Stimulated activated CD8-positive, alpha-beta memory T cell treated with anti-CD3 and anti-CD28 coated beads, Interleukin-15, amount 100 ng/mL, for 48 hours (primary cell): ENCODE measurements around the gene ATP11A.

Source experiments
- DNase-seq, 2 donors: peaks; one replicate each; pipeline ENCODE4 v3.0.0-alpha.2; 2020; ENCODE audit warnings: low read depth in 2 of 2

Gene ATP11A

DNA sequence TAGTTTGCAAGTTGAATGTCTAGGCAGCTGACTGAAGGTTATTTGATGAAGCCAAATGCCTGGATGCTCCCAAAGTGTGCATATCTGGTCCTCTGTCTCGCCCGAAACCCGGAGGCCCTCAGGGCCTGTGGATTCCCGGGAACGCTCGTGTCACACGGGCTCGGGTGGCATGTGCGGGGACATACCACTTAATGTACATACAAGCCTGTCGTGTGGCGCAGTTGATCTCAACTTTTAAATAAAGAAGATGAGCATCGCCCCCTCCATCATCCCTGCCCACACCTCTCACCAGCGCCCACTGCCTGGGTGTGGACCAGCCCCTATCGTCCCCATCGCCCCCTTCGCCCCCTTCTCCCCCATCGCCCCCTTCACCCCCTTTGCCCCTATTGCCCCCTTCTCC lies 33.9 kb downstream of the ATP11A start:
- no peak for DNase-seq

DNA sequence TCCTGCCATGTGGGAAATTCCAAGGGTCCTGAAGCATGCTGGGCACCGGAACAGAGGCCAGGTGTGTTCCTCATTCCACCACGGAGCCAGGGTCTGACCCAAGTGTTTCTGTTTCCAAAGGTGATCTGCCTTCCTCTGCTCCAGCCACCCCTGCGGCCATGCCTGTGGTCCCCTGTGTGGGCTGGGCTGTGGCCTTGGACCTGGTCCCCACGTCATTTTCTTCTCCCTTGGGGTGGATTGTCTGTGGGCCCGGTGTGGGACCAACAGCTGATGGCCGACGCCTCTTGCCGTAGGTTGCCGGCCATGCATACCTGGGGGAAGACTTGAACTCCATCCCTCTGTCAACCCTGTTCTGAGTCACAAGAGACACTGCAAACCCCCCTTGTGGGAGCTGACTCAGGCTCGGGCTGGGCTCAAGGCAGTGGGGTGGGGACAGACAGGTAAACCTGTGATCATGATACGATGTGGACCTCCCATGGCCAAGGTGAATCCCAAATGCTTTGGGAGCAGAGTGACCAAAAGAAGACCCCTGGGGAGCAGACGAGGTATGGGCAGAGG lies 35.0 kb downstream of the ATP11A start:
- no peak for DNase-seq

DNA sequence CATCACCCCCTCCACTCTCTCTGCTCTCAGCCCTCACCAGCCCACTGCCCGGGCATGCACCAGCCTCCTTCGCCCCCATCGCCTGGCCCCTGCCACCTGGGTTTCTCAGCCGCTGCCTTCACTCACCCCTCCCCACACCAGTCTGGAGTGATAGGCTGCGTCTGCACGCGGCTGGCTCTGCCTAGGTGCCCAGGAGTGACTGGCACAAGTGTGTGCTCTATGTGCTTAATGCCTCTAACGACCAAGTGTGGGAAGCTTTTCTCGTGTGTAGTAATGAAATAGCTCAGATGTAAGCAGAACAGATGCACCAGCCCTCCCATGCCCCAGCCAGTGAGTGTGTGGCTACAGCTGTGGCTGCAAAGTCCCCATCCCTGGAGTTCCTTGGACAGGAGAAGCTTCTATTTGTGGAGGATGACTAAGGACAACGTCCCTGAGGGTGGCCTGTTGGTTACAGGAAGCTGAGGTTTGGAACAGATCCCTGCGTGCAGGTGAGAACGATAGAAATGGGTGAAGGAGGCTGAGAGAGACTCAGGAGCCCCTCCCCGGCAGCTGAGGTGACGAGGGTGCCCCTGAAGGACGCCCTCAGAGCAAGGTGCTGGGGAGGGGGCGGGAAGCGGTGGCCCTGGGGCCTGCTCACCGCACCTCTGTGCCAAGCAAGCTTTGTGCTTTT lies 35.6 kb downstream of the ATP11A start:
- DNase-seq: no peak

DNA sequence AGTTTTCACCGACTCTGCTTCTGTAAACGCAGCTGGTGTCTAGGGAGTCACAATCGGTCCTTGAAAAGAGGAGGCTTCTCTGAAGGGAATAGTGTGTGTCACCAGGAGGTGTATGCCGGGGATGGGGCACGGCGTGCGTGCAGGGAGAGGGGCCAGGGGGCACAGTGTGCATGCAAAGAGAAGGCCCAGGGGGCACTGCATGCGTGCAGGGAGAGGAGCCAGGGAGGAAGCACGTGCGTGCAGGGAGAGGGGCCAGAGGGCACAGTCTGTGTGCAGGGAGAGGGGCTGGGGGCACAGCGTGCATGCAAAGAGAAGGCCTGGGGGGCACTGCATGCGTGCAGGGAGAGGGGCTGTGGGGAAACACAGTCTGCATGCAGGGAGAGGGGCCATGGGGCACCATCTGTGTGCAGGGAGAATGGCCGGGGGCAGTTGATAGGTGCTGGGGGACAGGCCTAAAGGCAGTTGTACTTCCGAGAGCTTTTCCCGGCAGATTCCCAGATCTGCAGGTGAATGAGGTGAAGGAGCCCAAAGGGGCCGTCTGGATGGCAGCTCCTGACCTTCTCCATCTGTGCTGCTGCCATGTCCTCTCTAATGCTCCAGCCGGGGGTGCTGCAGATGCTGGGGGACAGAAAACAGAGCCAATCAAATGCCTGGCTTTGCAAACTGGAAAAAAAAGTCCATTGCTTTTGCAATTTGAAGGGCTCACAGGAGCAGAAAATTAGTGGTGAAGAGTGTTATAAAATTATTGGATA lies 36.4 kb downstream of the ATP11A start:
- no peak for DNase-seq

DNA sequence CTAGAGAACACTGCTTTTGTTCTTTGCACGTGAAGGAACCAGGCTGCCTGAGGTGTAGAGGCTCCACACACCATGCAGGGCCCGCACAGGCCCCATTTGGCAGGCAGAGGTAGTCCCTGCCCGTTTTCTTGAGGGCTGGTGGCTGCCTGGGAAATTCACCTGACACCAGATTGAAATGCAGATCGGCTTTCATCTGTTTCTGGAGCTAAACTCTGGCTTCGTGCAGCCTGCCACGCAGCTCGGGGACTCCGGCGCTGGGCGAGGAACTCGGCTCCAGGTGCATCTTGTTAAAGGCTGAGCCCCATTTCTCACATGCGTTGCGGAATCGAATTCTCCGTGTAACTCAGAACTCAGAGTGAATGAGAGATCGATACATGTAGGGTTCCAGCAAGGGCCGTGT lies 37.7 kb downstream of the ATP11A start:
- DNase-seq: no peak

DNA sequence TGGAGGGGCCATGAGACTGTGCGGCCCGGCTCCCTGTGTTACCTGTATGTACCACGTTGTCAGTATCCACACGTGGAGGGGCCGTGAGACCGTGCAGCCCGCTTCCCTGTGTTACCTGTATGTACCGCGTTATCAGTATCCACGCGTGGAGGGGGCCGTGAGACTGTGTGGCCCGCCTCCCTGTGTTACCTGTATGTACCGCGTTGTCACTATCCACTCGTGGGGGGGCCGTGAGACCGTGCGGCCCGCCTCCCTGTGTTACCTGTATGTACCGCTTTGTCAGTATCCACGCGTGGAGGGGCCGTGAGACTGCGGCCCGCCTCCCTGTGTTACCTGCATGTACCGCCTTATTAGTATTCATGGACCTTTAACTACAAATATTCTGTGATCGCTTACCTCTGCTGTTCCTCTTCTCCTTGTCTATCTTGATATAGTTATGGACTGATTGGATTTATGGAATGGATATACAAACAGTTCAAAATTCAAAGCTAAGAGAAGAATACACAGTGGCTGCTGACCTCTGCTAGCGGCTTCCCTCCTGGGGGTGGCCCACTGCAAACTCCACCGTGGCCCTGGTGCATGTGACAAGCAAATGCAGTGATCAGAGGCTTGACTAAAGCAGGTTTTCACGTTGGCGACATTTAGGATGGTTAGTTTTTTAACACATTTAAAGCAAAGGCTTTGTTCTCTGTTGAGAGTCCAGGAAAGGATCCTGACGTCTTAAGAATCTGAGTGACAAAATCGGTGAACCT lies 38.7 kb downstream of the ATP11A start:
- no peak for DNase-seq

DNA sequence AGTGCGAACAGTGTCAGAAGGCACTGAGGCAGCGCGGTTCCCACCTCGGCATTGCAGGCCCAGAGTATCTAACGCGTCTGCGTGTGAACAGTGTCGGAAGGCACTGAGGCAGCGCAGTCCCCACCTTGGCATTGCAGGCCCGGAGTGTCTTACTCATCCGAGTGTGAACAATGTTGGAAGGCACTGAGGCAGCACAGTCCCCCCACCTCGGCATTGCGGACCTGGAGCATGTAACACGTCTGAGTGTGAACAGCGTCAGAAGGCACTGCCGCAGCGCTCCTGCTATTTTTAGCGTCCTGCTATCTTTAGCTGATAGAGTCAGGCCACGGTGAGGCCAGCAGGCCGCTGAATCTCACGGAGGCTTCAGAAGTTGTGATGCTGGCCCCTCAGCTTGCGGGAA lies 39.6 kb downstream of the ATP11A start:
- DNase-seq: no peak

DNA sequence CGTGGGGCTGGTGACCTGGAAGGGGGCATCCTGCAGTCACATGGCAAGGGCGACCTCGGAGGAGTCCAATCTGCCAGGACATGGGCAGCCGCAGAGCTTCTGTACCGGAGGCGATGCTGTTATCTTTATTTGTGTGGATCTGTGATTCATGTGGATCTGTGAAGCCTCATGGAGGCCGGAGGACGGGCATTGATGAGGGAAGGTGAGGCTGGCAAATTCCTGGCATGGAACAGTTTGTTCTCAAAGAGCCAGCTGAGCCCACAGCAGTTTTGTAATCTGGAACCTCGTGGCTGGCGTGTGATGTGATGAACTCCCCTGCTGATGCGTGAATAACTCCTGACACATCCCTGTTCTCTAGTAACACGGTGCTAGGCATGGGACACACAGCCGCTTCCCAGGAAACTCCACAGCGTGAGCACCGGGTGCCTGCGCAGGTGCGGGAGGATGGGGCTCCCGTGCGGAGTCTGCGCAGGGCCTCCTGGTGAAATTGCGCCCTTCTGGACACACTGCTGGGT lies 40.4 kb downstream of the ATP11A start:
- DNase-seq: no peak

DNA sequence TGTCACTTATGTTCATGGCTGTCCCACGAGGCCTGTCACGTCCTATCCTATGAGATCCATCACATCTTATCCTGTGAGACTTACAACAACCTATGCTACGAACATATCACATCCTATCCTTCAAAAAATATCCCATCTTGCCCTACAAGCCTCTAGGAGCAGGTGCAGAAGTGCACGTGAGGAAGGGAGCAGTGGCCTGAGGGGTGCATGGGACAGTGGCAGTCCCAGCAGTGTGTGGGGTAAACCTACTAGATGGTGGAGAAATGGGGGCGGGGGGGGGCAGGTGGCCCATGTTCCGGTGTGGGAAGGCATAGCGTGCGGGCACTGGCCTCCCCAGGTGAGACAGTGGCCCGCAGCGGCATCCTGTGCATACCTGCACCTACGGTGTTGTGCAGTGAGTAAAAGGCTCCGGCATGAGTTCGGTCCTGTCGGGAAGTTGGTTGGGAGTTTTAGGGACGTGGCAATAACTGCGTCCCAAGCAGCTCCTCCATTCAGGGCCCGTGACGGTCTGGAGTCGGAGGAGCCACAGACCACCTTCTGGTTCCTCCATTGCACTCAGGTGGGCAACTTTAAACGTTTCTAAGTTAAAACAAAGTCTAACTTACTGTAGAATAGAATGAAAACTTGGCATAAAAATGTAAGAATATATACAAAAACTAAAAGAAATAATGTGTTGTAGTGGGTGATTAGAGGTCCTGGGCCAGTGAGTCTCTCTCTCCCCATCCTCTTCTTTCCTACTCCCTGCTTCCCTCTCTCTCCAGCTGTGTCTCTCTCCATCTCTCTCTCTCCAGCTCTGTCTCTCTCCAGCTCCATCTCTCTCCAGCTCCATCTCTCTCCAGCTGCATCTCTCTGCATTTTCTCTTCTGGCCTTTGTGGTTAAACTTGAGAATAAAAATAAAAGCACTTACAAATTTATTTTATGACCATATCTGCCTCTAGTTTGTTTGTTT lies 42.1 kb downstream of the ATP11A start:
- no peak for DNase-seq

DNA sequence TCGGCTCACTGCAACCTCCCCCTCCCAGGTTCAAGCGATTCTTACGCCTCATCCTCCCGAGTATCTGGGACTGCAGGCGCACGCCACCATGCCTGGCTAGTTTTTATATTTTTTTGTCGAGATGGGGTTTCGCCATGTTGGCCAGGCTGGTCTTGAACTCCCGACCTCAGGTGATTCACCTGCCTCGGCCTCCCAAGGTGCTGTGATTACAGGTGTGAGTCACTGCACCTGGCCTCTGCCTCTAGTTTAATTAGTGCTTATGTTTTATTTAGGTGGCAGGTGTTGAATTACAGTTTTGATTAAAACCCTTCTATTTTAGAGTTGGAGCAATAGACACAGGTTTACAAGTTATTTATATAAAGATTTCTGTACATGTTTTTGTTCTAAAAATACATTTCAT lies 42.8 kb downstream of the ATP11A start:
- no peak for DNase-seq

DNA sequence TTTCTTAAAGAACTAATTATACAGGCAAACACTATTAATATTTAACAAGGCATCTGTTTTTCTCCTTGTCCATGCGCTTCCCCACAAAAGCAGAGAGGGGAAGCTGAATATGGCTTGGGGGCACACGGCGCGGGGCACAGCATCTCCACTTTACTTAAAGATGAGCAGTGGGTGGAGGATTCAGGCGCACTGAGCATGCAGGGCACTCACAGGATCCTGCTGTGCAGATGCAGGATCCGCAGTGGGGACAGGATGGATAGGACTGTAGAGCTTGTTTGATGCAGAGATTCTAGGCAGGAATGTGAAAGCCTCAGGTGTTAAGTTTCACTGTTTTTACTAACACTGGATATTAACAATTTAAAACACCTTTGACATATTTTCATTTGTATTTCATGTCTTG lies 43.3 kb downstream of the ATP11A start:
- DNase-seq: no peak

DNA sequence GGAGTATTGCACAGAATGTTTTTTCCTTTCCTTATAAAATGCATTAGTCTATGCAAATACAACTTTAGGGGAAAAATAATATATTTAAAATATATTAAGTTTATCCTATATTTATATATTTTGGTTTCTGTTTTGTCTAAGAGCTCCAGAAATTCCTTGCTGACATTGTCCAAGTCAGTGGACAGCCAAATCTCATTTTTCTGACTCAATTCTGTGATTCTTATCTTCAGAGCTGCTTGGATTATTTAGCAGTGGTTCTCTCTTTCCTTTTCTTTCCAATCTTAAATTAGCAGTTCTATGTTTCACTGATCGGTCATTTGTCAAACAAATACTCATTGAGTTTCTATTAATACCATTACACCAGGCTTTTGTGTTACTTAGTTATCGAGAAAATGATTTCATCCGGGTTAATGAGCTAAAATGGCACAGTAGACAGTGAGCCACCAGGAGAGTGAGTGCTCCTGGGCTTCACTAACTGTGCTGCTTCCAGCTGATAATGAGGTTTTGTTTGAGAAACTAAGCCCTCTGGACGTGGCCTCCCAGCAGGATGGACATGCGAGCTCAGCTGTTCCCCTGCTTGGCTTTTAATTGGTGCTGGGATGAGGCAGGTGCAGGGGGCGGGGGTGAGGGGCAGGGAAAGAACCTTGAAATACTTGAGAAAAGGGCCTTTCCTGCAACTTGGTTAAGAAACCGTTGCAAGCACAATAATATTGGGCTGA lies 44.0 kb downstream of the ATP11A start:
- no peak for DNase-seq

DNA sequence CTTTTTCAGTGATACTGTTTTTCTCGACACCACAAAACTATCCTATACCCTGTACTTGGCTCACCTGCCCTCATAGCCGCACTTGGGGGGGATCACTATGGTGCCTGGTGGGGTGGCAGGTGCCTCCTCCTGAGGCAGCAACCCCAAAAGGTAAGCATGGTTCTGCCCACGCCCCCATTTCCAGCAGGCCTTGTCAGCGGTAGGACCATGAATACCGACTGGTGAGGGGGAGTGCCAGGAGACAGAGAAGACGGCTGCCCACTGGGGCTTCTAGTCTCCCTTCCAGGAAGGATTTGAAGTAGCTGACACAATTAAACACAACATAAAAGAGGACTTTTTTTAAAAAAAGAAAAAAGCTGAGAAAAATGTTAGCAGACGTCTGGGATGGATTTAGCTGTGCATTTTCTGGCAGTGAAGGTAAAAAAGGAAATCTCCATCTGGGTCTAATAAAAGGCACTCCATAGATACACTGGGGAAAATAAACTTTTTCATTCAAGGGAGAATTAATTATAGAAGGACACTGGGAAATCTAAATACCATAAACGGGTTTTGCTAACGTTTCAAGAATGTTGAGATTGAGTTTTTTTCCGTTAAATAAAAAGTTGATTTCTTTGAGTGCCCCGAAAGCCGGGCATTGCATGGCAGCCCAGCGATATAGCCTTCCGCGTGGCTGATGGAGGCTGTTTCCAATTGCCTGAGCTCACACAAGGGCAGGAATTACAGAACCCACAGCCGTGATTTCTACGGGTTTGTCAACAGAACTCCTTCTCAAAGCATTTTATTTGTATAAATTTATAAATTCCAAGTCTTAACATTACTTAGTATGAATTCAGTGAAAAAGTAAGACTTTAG lies 45.1 kb downstream of the ATP11A start:
- no peak for DNase-seq

DNA sequence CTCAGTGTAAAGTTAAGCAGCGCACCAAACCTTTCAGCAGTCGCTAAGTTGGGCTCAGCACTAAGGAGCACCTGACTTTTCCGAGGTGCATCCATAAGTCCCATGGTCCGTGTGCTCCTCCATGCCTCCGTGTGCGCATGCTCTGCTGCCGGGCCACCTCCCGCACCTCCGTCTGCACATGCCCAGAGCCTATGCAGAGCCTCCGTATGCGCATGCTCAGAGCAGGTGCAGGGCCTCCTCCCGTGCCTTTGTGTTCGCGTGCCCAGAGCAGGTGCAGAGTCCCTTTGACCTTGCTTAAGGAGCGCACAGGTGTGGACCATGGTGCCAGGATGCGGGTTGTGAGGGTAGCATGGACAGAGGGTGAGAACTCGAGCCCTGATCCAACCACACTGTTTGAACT lies 46.0 kb downstream of the ATP11A start:
- no peak for DNase-seq

DNA sequence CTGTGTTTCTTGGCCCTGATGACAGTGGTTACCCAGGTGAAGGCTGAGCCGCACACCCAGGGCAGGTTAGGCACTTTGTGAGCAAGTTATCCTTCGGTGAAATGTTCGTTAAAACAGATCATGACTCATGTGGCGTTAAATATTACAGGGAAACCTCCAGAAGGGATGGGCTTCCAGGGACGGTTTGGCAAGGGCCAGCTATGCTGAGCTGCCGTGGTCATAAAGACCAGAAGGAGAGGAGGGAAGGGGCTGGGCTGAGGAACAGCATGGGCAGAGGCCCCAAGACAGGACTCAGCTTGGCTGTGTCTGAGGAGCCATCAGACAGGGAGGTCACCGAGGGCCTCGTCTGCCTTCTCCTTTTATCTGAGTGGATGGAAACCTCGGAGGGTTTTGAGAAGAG lies 47.5 kb downstream of the ATP11A start:
- DNase-seq: no peak

DNA sequence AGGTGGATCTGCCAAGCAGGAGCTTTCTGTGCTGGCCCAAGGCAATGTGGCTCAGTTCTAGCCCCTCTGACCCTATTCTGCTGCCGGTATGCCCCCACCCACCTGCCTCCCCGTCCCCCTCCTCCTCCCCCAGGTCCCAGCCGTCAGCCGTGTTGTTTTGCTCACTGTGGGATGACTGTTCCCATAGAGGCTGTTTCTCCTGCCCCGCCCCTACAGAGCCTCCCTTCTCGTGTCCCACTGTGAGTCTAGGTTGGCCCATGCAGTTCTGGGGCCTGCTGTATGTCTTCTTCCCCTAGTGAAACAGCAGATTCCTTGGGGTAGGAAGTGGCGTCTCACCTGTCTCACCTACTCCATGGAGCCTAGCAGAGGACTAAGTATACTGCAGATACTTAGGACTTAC lies 48.8 kb downstream of the ATP11A start:
- no peak for DNase-seq

DNA sequence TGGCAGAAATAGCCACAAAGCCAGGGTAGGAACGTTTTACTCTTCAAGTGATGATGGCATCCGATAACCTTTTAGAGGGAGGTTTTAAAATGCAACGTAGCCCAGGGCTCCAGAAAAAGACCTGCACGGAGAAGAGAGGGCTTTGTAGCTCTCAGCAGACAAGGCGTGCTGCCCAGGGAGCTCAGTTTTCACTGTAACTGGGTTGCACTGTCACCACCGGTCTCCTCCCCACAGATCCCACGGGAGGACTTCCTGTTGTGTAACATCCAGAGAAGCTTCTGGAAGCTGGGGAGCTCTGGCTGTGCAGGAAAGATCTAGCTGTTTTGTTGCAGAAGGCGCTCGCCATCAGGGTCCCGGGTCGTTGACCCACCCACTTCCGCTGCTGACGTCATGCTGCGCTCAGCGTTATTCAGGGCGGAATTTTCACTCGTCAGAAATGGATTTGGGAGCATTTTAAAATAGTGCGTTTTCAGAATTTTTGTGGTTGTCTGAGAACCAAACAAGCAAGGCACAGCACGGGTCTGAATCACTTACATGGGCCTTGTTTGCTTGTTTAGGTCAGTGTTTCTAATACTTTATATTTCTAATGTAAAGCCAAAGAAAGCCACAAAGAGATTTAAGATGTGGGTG lies 50.8 kb downstream of the ATP11A start:
- DNase-seq: no peak

DNA sequence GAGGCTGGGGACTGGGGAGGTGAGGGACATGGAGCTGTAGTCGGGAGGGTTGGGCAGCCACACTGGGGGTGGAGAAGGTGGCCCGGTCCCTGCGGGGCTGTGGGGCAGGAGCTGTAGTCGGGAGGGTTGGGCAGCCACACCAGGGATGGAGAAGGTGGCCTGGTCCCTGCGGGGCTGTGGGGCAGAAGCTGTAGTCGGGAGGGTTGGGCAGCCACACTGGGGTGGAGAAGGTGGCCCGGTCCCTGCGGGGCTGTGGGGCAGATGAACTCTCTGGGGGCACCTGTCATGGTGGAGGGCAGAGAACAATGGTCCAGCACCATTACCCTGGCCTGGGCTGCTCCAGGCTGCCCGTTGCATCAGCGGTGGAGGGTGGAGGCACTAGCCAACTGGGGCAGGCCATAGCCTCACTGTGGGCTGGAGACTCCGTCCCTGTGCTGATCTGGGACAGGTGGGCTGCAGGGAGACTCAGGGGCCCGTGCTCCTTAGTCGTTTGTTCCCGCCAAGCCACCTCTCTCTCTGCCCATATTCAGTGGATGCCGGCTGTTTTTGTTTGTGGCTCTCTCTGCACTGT lies 51.4 kb downstream of the ATP11A start:
- DNase-seq: no peak
